Chondrocyte (in vitro differentiated cells): ENCODE results near the gene ARMC5. TPM values are rescaled to one million over a fixed set of nuclear protein-coding genes. Genes with fewer than 3 reads are reported as not detected.
"Not testable (repeated sequence)": the region's sequence is repeated elsewhere in the genome, so short reads cannot be mapped to it uniquely, and the experiment has no call there.

ENCODE experiments used
- DNase-seq: peaks from one replicate; pipeline ENCODE4 v3.0.0; 2021; ENCODE audit warnings: mixed read lengths, low spot score
- H3K27ac Mint-ChIP-seq: one replicate; pipeline ENCODE4 v1.8.0; 2021; ENCODE audit warnings: mild to moderate bottlenecking, moderate library complexity, mixed read lengths; ENCODE audit not compliant: unreplicated experiment
- H3K27me3 Mint-ChIP-seq: 2 replicates; pipeline ENCODE4 v1.8.0; 2021; ENCODE audit warnings: low read depth, mixed read lengths
- H3K36me3 Mint-ChIP-seq: 2 replicates; pipeline ENCODE4 v1.8.0; 2021; ENCODE audit warnings: low read depth, mixed read lengths
- H3K4me1 Mint-ChIP-seq: 2 replicates; pipeline ENCODE4 v1.8.0; 2021; ENCODE audit warnings: low read depth, mild to moderate bottlenecking, mixed read lengths
- H3K4me3 Mint-ChIP-seq: one replicate; pipeline ENCODE4 v1.8.0; 2021; ENCODE audit warnings: mild to moderate bottlenecking, moderate library complexity, mixed read lengths; ENCODE audit not compliant: unreplicated experiment
- H3K9me3 Mint-ChIP-seq: 2 replicates; pipeline ENCODE4 v1.8.0; 2021; ENCODE audit warnings: low read depth, mixed read lengths
- CTCF ChIP-seq: fragments of 200-600 bp; sonication (generic); IDR thresholded peaks from 2 replicates; pipeline ENCODE4 v1.5.0; 2021; ENCODE audit warnings: antibody characterized with exemption, mild to moderate bottlenecking, moderate library complexity
- total RNA-seq: library from RNA; stranded (reverse); gene quantifications from 3 replicates; pipeline ENCODE4 v1.2.1, GENCODE V29; 2021

Gene ARMC5
- total RNA-seq, 1 donor from 2014 or later, result 12.2 TPM

- no peak overlapping the region for H3K4me3 Mint-ChIP-seq
- TF ChIP-seq CTCF, result no peak
- H3K4me1 Mint-ChIP-seq, result no peaks in the 10 kb centered on the region
- peaks cover 27% of the 10 kb centered on the region for H3K27me3 Mint-ChIP-seq
- peaks cover 6% of the 10 kb centered on the region for H3K9me3 Mint-ChIP-seq
- no peak overlapping the region for H3K27ac Mint-ChIP-seq
- peaks cover 2% of the 10 kb centered on the region for H3K36me3 Mint-ChIP-seq
- DNase-seq, result no peak
Measured at GRCh38 chr16:31413943-31414342, 45.4 kb upstream of the ARMC5 start.

GRCh38 chr16:31414706-31415105, 44.6 kb upstream of the ARMC5 start:
- peaks cover 2% of the 10 kb centered on the region for H3K36me3 Mint-ChIP-seq
- peaks cover 6% of the 10 kb centered on the region for H3K9me3 Mint-ChIP-seq
- no peak for DNase-seq
- no peak for TF ChIP-seq CTCF
- no peaks in the 10 kb centered on the region for H3K4me1 Mint-ChIP-seq
- H3K4me3 Mint-ChIP-seq, result no peak overlapping the region
- H3K27me3 Mint-ChIP-seq, result peaks cover 23% of the 10 kb centered on the region
- no peak overlapping the region for H3K27ac Mint-ChIP-seq

- Mint-ChIP-seq H3K4me3 (no peak overlapping the region), H3K9me3 (peaks cover 6% of the 10 kb centered on the region), H3K4me1 (no peaks in the 10 kb centered on the region), H3K27ac (no peak overlapping the region), H3K27me3 (peaks cover 28% of the 10 kb centered on the region), H3K36me3 (peaks cover 2% of the 10 kb centered on the region)
- no peak for TF ChIP-seq CTCF
- DNase-seq, result peak; percentile 73
Measured at GRCh38 chr16:31416371-31416770, 42.9 kb upstream of the ARMC5 start.

- H3K4me1 Mint-ChIP-seq, H3K36me3 Mint-ChIP-seq, H3K27ac Mint-ChIP-seq, H3K4me3 Mint-ChIP-seq, H3K9me3 Mint-ChIP-seq: not testable (repeated sequence)
- peaks cover 29% of the 10 kb centered on the region for H3K27me3 Mint-ChIP-seq
- peak; percentile 8 for DNase-seq
Measured at GRCh38 chr16:31417036-31417435, 42.3 kb upstream of the ARMC5 start.

- no peaks in the 10 kb centered on the region for H3K4me1 Mint-ChIP-seq
Measured at GRCh38 chr16:31417916-31418315, 41.4 kb upstream of the ARMC5 start.

More at GRCh38 chr16:31417916-31418315, 41.4 kb upstream of the ARMC5 start:
- Mint-ChIP-seq H3K27ac (no peak overlapping the region), H3K4me3 (no peak overlapping the region), H3K36me3 (no peaks in the 10 kb centered on the region), H3K27me3 (peaks cover 28% of the 10 kb centered on the region), H3K9me3 (peaks cover 6% of the 10 kb centered on the region)
- DNase-seq, result peak; percentile 9
- TF ChIP-seq CTCF, result no peak
